MV-4-11 (cell line): ENCODE measurements around the gene ECHDC3.
"Not testable (repeated sequence)": the region's sequence is repeated elsewhere in the genome, so short reads cannot be mapped to it uniquely, and the experiment has no call there.

Experiments
- DNase-seq: peaks from one replicate; lab custom pipeline; 2025; lab: John Stamatoyannopoulos, UW

Gene ECHDC3

GRCh38 chr10:11715815-11716494 is 26.2 kb upstream of the ECHDC3 start:
- no peak for DNase-seq

- DNase-seq, result peak; percentile 56
Observed at GRCh38 chr10:11716686-11717085, 25.5 kb upstream of the ECHDC3 start.

- DNase-seq, result no peak
Observed at GRCh38 chr10:11719496-11720259, 22.5 kb upstream of the ECHDC3 start.

- DNase-seq, result peak; percentile 93
Observed at GRCh38 chr10:11720260-11720741, 21.9 kb upstream of the ECHDC3 start.

- DNase-seq, result no peak
Observed at GRCh38 chr10:11721806-11722205, 20.4 kb upstream of the ECHDC3 start.

- no peak for DNase-seq
Observed at GRCh38 chr10:11723359-11723758, 18.8 kb upstream of the ECHDC3 start.

- peak; percentile 43 for DNase-seq
Observed at GRCh38 chr10:11724938-11725776, 17.0 kb upstream of the ECHDC3 start.

- no peak for DNase-seq
Observed at GRCh38 chr10:11725912-11726311, 16.3 kb upstream of the ECHDC3 start.

- DNase-seq, result no peak
Observed at GRCh38 chr10:11727563-11727962, 14.6 kb upstream of the ECHDC3 start.

GRCh38 chr10:11728353-11728752 is 13.8 kb upstream of the ECHDC3 start:
- DNase-seq, result no peak

- no peak for DNase-seq
Observed at GRCh38 chr10:11729790-11730315, 12.3 kb upstream of the ECHDC3 start.

- DNase-seq, result no peak
Observed at GRCh38 chr10:11730779-11731178, 11.4 kb upstream of the ECHDC3 start.

GRCh38 chr10:11736767-11737166 is 5.4 kb upstream of the ECHDC3 start:
- DNase-seq, result not testable (repeated sequence)

- peak; percentile 54 for DNase-seq
Observed at GRCh38 chr10:11737258-11738032, 4.7 kb upstream of the ECHDC3 start.

- DNase-seq, result no peak
Observed at GRCh38 chr10:11740907-11741306, 1.3 kb upstream of the ECHDC3 start.

- DNase-seq, result no peak
Observed at GRCh38 chr10:11741608-11742007, 574 bp upstream of the ECHDC3 start.

- no peak for DNase-seq
Observed at GRCh38 chr10:11742779-11743298, 657 bp downstream of the ECHDC3 start.

- no peak for DNase-seq
Observed at GRCh38 chr10:11743461-11744338, 1.5 kb downstream of the ECHDC3 start.

GRCh38 chr10:11745045-11745444 is 2.9 kb downstream of the ECHDC3 start:
- DNase-seq, result no peak

- DNase-seq, result peak; percentile 62
Observed at GRCh38 chr10:11746883-11747539, 4.8 kb downstream of the ECHDC3 start.
